Placental pericyte (primary cell): ENCODE data around the gene NLE1. TPM values are rescaled to one million over a fixed set of nuclear protein-coding genes. Genes with fewer than 3 reads are reported as not detected.

Experiments used
- small RNA-seq: library from RNA; depleted of rRNA; stranded (forward); fragments of <200 nt; gene quantifications from one replicate; pipeline ENCODE3, GENCODE V24; 2012; ENCODE audit warnings: low replicate concordance
- total RNA-seq: library from RNA; depleted of rRNA; stranded (reverse); fragments of >200 nt; gene quantifications from 2 replicates; pipeline ENCODE4 v1.2.3, GENCODE V29; 2012

Gene NLE1
- total RNA-seq: 15.5 and 23.9 TPM in 2 replicates

DNA sequence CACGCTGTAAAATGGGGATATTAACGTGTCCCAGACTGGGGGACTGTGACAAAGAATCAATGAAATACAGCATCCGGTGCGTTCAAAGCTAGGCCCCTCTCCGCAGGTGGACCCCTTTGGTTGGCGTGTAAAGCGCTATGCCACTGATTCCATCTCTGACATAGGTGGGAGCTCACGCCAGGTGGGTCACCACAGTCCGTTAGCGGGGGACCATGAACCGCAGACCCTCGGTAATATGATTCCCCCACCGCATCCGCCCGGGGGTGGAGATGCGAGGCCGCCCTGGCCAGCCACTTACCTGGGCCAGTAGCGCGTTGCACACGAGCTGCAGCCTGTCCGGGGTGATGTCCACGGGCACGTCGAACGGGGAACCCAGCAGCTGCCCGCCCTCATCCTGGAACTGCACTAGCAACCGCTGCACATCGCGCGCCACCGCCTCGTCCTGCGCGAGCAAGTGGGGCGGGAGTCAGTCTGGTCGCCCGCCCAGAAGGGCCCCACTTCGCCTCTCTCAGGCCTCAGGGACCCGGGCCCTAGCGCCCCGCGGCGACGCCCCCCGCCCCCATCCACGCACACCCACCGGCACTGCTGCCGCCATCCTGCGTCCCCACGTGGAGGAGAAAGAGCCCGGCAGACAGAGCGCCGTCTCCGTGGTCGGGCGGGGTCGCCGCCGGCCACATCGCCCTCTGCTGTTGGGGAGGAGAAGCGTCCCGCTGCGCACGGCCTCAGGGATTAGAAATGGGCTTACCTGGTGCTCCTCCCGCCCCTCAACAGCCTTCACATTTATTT is at the start of gene NLE1:
Gene NLE1 (minus strand): TSS at position 623 of the 786 bp plus-strand sequence. CDS start 28 bp downstream, at position 595.

DNA sequence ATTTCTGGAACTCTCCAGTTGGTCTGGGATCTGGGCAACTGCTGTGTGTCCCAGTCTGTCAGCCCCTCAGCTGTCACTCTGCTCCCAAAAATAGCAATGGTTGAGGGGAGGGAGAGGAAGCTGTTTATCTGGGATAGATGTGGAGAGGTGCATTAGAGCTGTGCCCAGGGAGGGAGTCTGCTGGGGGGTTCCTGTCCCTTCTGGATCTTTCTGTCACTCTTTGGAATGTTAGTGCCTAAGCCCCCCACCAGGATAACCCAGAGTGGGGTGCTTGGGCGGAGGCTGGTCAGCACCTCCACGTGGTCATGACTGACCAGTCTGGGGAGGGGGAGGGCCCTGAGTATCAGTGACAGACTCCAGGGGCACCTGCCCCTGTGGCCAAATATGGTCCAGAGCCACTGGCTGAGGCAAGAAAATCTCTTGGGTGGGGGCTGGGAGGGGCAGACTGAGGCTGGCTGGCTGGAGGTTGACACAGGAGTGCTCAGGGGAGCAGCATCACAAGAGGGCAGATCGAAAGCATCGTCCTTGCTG is 5.3 kb upstream of the NLE1 start, which contains the start of gene UNC45B:
Gene UNC45B (plus strand): TSS at position 443 of the 531 bp plus-strand sequence. CDS start 447 bp downstream, outside the sequence.

DNA sequence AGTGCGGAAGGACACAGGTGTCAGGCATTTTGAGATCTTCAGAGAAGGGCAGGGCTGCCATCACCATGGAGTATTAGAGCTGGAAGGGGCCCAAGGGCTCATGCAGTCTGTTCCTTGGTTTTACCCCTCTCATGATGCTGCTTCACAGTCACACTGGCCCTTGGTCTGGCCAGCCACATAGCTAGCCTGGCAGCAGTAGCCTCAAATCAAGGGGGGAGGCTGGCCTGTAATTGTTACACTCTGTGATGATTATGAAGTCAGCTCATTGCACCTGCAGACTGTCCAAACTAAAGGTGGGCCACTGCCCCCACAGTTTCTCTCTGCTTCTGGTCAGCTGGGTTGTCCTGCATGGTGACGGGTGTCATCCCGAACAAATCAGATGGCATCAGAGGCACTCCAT is 20.8 kb downstream of the NLE1 start, which contains the start of gene FNDC8:
Gene FNDC8 (plus strand): TSS at position 301 of the 400 bp plus-strand sequence. CDS start 79 bp downstream, at position 380.

DNA sequence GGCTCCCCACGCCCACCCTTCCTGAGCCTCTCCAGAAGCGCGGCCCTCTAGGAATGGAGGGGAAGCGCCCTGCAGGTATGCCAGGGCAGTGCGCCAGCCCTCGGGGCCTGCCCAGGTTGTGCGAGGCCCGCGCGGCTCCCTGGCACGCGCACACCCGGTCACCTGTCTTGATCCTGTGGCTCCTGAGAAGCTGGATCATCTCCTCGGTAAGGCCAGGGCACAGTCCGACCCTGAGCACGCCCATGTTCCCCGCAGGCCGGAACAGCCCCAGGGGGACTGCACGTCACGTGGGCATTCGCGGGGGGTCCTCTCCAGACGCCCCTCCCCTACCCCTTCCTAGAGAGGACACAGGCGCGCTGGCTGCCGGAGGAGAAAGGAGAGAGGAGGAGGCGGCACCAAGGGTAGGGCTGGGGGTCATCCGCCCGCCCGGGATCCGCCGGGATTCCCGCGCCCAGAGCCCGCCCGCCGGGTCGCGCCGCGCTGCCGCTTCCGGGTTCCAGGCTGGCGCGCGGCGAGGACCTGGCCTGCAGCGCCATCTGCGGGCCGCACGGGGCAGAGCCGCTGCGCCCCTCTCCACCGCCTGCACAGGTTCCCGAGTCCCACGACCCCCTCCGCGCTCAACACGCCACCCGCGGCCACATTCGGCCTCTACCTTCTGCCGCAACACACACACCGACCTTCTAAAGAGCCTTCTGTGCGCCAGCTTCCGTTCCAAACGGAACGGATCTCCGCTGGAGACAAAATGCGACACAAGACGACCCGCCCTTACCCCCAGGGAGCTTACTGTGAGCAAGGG is 22.5 kb downstream of the NLE1 start, which contains the start of gene RAD51D:
Gene RAD51D (minus strand): TSS at position 491 of the 796 bp plus-strand sequence. CDS start 247 bp downstream, at position 244.

Small RNA genes lying within 50 kb of the gene (small RNA-seq; reads per million reads assigned to genes)
- not detected for gene RNU6-840P

Other genes with a start within 250 kb of the NLE1 start
- gene CCT6B, start 180.8 kb downstream of the NLE1 start, total RNA-seq: 1.1 and 5.0 TPM in 2 replicates
- 12.6 and 13.1 TPM in 2 replicates for gene ZNF830, start 180.8 kb downstream of the NLE1 start, total RNA-seq
- 32.4 and 50.4 TPM in 2 replicates for gene LIG3, start 161.8 kb downstream of the NLE1 start, total RNA-seq
- gene RFFL, start 78.6 kb downstream of the NLE1 start, total RNA-seq: 25.8 and 30.9 TPM in 2 replicates
- 7.2 and 13.6 TPM in 2 replicates for gene RAD51D, start 22.4 kb downstream of the NLE1 start, total RNA-seq
- gene FNDC8, start 20.7 kb downstream of the NLE1 start, total RNA-seq: not detected in 2 replicates
- not detected in 2 replicates for gene UNC45B, start 5.5 kb upstream of the NLE1 start, total RNA-seq
- not detected in 2 replicates for gene SLC35G3, start 52.1 kb upstream of the NLE1 start, total RNA-seq
- 79.5 and 151 TPM in 2 replicates for gene SLFN5, start 100.8 kb upstream of the NLE1 start, total RNA-seq
- gene SLFN11, start 231.3 kb upstream of the NLE1 start, total RNA-seq: 39.5 and 53.2 TPM in 2 replicates